Astrocyte of the hippocampus (primary cell): Measurements from ENCODE around the gene SMURF1.
"Not testable (repeated sequence)": the region's sequence is repeated elsewhere in the genome, so short reads cannot be mapped to it uniquely, and the experiment has no call there.

Source experiments
- DNase-seq: peaks from one replicate; pipeline ENCODE4 v3.0.0; 2011; ENCODE audit warnings: low read depth, low spot score

SMURF1 gene

GRCh38 chr7:99054781-99055180 lies 89.1 kb downstream of the SMURF1 start:
- no peak for DNase-seq

- DNase-seq: no peak
These were observed 92.9 kb downstream of the SMURF1 start for GRCh38 chr7:99050971-99051370.

- DNase-seq: no peak
These were observed 96.3 kb downstream of the SMURF1 start for GRCh38 chr7:99047526-99048077.

DNA sequence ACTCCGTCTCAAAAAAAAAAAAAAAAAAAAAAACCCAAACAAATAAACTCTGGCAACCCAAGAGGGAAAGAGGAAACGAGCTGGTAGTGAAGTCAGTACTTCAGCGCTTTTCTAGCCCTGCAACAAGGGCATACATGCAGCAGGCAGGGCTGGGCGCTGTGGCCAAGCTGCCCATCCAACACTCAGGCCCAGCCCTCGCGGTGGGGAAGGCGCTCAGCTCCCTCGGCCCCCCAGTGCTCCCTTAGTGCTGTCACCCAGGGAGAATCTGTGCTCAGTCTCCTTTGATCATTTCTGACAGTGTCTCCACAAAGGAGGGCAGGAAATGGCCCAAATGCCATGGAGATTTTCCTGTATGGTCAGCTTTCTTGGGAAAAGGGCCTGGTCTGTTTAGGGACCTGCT lies 97.2 kb downstream of the SMURF1 start:
- DNase-seq: no peak

- not testable (repeated sequence) for DNase-seq
These were observed 97.6 kb downstream of the SMURF1 start for GRCh38 chr7:99046262-99046661.

DNA sequence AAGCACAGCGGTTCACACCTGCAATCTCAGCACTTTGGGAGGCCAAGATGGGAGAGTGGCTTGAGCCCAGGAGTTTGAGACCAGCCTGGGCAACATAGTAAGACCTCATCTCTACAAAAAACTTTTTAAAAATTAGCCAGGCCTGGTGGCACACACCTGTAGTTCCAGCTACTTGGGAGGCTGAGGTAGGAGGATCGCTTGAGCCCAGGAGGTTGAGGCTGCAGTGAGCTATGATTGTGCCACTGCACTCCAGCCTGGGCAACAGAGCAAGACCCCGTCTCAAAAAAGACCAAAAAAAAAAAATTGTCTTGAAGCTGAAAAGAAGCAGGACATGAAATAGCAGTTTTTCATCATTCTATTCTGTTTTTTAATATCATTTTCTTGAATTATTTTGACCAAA lies 99.0 kb downstream of the SMURF1 start:
- DNase-seq: not testable (repeated sequence)

DNA sequence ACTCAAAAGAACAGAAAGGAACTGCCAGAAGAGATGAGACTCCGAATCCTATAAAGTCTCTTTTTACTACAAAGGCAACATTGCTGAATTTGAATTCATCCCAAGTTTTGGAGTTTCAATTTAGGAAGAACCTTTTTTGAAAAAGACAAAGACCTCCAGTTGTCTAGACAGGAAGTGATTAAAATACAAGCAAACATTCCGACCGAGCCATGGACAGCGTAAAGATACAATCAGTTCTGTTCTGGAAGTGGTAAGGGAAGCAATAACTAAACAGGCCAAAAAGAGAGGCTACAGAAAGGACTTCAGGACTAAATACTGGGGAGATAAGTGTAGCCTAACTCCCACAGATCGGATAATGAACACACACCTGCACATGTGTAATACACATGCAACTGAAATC lies 101.0 kb downstream of the SMURF1 start:
- peak; percentile 14 for DNase-seq

DNA sequence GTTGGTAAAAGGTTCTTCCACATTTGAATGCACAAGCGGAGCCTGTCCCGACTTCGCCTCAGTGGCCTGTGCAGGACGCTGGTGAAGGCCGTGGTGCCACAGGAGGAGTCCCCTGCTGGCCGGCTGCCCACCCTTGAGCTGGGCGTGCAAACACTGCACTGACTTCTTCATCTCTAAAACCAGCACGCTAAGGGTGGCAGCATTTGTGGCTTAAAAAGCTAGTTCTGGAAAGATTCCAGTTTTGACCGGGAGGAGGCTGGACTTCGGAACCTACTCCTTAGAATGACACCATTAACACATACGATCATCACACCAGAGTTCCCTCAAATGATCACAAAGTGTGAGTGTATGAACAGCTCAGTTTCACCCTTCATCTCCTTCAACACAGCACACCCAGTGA lies 102.4 kb downstream of the SMURF1 start:
- DNase-seq: no peak

GRCh38 chr7:99040104-99040958 lies 103.6 kb downstream of the SMURF1 start:
- peak; percentile 89 for DNase-seq

DNA sequence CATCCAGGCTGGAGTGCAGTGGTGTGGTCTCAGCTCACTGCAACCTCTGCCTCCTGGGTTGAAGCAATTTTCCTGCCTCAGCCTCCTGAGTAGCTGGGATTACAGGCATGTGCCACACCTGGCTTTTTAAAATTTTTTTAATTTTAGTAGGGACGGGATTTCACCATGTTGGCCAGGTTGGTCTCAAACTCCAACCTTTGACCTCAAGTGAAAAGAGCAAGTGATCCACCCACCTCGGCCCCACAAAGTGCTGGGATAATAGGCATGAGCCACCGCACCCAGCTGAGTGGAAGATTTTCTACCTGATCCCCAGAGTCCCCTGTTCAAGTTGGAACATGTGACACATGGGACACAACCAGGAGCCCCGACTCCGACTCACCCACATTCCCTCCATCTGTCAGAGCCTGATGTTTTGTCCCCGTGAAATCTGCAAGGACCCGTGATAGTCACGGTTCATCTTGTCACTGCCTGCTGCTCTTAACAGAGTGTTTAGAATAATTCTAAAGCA lies 104.5 kb downstream of the SMURF1 start:
- no peak for DNase-seq

DNA sequence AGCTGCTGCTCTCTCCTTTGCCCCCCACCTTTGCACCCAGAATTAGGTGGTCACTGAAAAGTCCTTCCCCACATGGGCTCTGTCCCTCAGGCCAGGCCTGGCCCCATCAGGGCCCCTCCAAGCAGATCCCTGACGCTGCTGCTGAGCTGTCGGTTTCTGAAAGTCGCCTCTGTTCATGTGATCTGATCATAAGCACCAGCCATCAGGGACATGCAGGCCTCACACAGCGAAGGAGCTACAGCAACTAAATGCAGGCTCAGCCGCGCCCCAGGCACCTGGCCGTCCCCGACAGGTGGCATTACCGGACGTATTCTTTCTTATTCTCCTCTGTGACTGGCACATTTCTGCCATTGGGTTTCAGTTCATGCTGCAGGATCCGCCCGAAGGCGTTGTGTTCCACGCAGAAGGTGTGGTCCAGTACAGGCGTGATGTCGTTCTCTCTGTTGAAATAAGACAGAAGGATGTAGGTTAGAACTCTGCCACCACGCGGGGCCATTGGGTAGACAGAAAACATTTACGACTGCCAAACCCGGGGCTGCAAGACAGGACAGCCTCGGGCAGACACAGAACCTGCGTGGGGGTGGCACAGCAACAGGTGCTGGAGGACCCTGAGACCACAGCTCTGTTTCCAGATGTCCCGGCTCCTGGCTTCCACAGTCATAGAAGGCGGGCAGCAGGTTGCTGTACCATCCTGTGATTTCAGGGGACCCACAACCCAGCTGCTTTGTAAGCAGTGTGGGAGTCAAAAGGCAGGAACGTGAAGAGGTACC lies 105.6 kb downstream of the SMURF1 start:
- DNase-seq: no peak

DNA sequence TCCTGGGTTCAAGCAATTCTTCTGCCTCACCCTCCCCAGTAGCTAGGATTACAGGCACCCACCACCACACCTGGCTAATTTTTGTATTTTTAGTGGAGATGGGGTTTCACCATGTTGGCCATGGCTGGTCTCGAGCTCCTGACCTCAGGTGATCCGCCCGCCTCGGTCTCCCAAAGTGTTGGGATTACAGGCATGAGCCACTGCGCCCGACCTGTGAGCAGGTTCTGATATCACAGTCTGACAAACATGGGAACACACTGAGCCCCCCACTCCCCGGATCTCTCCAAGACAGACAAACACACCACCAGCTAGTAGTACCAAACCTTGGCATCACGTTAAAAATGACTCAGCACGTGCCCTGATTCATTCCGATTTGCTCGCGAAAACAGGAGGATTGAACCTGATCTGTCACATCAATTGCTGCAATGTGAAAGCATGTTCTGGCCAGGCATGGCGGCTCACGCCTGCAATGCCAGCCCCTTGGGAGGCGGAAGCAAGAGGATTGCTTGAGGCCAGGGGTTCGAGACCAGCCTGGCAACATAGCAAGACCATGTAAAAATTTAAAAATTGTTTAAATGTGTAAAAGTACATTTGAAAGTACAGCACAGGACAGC lies 106.5 kb downstream of the SMURF1 start:
- no peak for DNase-seq

DNA sequence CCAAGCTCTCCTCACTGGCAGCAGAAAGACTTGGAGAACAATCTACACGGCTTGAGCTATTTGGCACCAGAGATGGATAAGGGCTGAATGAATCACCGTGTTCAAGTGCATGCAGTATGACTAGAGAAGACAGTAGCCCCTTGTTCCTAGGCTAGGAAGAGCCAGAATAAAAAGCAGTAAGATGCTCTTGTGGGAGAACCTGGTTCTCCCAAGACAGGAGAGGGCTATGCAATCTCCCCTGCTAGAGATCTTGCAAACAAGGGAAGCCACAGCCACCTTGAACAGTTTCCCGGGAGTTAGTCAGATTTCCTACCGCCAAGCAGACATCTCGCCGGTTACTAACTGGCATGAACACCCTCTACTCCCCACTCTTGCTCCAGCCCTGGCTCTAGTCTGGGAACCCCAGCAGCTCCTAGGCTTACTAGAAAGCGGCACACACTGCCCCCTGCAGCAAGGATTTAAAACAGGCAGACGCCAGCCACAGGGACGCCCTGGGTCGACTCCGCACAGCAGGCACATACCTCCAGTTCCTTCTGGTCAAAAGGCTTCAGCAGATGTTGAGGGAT lies 107.3 kb downstream of the SMURF1 start:
- peak; percentile 68 for DNase-seq

GRCh38 chr7:99035723-99036545 lies 108.0 kb downstream of the SMURF1 start:
- DNase-seq: no peak

DNA sequence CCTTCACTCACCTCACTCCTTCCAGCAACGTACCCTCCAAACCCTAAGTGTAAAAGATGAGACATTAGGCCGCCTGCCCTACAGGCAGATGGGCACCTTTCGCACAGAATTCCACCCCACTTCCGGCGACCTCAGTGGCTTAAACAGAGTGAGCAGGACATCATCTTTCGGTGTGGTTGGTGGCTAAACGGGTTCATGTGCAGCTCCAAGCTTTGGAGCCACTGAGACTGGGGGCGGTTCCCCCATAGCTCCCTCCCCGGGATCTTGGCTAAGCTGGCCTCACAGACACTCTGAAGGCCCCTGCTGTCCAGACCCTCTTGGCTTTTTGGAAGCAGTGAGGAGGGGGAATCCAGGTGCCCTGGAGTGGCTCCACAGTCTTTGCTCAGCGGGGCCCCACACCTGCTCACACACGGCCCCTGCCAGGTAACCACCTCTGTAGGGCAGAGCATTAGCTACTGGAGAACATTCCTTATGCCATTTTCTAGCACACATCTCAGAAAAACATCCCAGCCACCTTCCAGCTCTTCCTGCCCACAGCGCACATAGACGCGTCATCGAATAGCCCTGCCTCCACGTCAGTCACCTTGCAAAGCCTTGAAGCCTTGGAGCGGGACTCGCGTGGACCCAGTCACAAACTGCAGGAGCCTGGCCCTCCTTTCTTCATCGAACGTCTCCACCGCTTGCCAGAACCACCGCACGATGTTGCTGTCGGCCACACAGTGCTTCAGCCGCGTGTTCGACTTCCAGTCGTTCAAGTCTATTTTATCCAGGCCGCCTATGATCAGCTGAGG lies 108.8 kb downstream of the SMURF1 start:
- no peak for DNase-seq

GRCh38 chr7:99033765-99034164 lies 110.1 kb downstream of the SMURF1 start:
- DNase-seq: no peak

DNA sequence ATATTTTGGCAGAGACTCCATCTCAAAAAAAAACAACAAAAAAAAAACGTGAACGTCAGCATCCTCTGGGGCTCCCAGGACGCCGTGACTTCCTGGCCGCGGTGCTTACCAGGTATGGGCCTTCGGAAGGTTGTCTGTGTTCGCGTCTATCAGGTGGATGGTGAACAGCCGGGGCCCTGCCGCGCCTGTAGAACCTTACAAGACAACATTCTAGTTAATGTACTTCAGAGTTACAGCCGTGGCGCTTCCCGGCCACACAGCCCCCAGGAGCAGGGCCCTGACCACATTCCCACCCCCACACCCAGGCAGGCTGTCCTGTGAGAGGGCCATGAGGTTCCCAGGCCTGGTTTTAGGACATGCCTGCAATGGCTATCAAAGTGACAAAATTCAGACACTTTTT lies 111.0 kb downstream of the SMURF1 start:
- DNase-seq: no peak

- no peak for DNase-seq
These were observed 112.4 kb downstream of the SMURF1 start for GRCh38 chr7:99031496-99031895.

DNA sequence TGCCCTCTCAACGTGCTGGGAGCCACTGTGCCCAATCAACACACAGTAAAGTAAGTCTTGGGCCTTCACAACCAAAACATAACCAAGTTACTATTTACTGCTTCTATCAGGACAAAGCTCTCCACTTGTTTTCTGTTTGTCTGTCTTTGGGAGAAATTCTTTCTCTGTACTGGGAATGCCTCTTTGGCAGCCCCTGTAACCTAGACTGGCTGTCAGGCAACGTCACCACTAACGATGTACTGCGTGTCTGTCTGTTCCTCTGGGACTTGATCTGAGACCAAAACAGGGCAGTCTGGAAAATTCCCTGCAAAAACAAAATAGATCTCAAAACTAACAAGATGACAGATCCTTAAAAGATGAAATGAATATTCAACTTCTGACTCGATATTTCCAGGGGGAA lies 113.0 kb downstream of the SMURF1 start:
- peak; percentile 28 for DNase-seq

GRCh38 chr7:99030457-99030856 lies 113.5 kb downstream of the SMURF1 start:
- no peak for DNase-seq
